Stimulated activated CD4-positive, alpha-beta T cell treated with anti-CD3 and anti-CD28 coated beads, Interleukin-15, amount 100 ng/mL, for 48 hours (primary cell): ENCODE data around the gene NF1.
A peak's percentile ranks its signal among the peaks of the same experiment; 100 is the strongest.
"Not testable (repeated sequence)": the region's sequence is repeated elsewhere in the genome, so short reads cannot be mapped to it uniquely, and the experiment has no call there.

Experiments
- DNase-seq, 2 donors: peaks; one replicate each; pipeline ENCODE4 v3.0.0-alpha.2; 2020; ENCODE audit warnings: low read depth in 2 of 2

Gene NF1

DNA sequence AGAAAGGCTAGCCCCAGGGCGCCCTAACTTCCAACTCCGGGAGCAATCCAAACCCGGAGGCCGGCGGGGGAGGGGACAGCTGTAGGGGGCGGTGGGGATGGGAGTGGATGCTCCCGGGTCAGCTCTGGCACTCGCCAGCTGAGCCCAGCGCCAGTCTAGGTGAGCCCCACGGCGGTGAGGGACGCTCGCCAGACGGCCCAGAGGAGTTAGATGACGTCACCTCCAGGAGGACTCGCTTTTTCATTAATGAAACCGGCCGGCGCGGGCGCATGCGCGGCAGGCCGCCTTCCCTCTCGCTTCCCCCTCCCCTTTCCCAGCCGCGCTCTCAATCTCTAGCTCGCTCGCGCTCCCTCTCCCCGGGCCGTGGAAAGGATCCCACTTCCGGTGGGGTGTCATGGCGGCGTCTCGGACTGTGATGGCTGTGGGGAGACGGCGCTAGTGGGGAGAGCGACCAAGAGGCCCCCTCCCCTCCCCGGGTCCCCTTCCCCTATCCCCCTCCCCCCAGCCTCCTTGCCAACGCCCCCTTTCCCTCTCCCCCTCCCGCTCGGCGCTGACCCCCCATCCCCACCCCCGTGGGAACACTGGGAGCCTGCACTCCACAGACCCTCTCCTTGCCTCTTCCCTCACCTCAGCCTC lies at the start of gene NF1:
NF1 (plus strand) TSS at position 378 of the 636 bp plus-strand sequence. CDS start 333 bp downstream, outside the sequence.
- peak; percentile 79 to 85 for DNase-seq

- DNase-seq = not testable (repeated sequence)
These were observed 47.8 kb upstream of the NF1 start for GRCh38 chr17:31046856-31047425.

GRCh38 chr17:31048142-31048541 lies 46.6 kb upstream of the NF1 start:
- no peak for DNase-seq

GRCh38 chr17:31048780-31049179 lies 46.0 kb upstream of the NF1 start:
- DNase-seq = no peak

GRCh38 chr17:31050948-31051347 lies 43.8 kb upstream of the NF1 start:
- DNase-seq = no peak

DNA sequence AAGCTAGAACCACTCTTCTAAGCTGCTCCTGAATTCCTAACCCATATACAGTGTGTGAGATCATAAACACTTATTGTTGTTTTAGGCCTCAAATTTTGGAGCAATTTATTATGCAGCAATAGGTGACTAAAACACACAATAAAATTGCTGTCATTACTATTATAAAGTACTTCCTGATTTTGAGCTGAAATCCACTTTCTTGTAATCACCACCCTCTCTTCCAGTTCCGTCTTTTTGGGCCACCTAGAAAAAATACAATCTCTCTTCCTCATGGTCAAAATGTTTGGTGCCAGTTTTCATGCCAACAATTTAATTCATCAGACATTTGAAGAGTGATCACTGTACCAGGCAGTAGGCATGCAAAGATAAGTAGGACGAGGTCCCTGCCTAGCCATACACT lies 43.3 kb upstream of the NF1 start:
- DNase-seq = no peak

DNA sequence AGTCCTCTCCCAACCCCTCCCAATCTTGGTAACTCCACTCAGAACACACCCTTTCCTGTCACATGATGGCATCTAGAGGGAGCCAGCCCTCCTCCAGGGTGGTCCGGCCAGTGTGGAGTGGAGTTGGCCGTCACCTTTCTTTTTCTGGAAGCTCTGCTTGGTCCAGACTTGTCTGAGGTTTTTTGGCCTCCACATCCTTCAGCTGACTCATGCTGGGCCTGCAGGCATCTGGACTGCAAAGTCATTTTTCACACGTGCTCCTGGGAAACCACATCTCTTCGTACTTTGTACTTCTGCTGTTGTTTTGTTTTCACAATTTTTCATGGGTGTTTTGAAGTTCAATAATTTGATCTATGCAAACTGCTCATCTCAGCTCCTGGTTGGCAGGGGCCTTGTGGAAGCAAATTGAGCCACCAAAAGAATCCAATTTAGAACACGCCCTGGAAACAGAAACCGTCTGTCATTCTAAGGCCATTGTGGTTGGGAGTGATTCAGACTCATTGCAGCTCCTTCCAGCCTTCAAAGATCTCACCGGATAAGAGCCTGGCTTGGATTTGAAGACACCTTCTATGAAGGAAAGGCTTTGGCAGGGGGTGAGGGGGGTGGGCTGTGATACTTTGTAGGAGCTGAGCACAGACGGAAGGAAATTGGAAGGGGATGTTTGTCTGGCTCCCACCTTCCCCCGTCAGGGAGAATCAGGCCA lies 42.4 kb upstream of the NF1 start:
- no peak for DNase-seq

- DNase-seq = no peak
These were observed 41.7 kb upstream of the NF1 start for GRCh38 chr17:31053071-31053470.

- DNase-seq = no peak
These were observed 40.0 kb upstream of the NF1 start for GRCh38 chr17:31054761-31055160.

DNA sequence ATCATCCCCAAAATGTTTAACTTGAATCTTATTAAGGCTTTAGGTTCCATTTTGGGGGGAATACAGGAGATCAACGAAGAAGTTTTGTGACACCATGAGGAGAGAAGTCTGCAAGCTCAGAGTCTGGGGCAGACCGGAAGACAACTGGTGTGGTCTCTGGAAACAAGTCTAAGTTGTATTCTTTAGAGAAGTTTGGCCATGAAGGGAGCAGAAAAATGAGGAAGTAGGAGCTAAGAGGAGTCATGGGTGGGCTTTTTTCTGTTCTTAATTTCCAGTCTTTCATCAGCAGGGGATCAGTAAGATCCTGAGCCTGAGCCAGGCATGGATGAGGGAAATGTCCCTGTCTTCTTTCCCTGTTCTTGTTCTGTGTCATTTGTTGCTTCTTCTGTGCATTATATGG lies 35.8 kb upstream of the NF1 start:
- no peak for DNase-seq

DNA sequence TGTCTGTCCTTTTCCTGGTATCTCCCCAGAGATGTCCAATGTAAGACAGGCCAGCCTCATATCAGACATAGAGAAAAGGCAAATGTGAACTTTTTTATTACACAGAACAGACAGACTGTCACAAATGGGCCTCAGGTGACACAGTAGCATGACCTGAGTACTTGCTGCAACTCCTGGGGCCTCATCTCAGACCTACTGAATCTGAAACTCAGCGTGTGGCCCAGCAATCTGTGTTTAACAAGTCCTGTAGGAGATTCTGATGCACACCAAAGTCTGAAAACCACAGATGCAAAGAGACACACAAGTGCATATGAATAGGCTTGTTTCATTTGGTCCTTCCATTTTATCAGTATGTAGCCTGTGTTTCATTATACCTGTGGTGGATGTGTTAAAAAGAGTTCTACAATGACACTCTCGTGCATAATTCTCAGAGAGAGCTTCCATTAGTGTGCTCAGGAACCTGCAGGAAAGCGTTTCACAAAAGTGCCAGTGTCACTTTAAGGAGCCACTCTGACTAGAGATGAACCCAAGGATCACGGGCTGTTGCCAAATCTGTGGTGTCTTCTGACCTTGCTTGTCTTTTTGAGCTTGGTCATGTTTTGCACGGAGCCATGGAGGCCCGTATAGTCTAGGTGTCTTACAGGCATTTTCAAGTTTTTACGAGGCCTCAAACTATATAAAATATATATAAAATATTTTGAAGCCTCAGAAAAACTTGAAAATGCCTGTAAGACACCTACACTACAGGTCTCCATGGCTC lies 33.8 kb upstream of the NF1 start:
- no peak for DNase-seq

- DNase-seq = no peak
These were observed 33.1 kb upstream of the NF1 start for GRCh38 chr17:31061678-31062077.

GRCh38 chr17:31062346-31062745 lies 32.4 kb upstream of the NF1 start:
- DNase-seq = no peak

- DNase-seq = no peak
These were observed 30.1 kb upstream of the NF1 start for GRCh38 chr17:31064707-31065106.

GRCh38 chr17:31067691-31068184 lies 27.0 kb upstream of the NF1 start:
- DNase-seq = no peak

GRCh38 chr17:31068291-31068690 lies 26.5 kb upstream of the NF1 start:
- peak; percentile 18 to 55 for DNase-seq

GRCh38 chr17:31072186-31072585 lies 22.6 kb upstream of the NF1 start:
- no peak for DNase-seq

DNA sequence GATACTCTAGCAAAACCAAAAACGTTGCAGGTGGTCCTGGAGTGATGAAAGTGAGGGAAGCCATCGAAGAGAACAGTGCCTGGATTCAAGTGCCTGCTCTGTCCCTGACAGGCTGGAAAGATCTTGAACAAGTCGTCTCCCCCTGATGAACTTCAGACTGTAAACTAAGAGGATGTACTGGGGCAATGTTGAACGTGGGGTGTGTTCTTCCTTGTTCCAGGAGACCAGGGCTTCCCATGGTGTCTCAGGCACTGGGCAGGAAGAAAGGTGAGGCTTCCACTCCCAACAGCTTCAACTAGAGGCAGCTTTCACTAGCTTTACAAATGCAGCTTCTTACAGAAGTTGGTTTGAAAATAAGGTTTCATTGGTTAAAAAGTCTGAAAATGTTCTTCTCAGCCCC lies 21.4 kb upstream of the NF1 start:
- no peak for DNase-seq

DNA sequence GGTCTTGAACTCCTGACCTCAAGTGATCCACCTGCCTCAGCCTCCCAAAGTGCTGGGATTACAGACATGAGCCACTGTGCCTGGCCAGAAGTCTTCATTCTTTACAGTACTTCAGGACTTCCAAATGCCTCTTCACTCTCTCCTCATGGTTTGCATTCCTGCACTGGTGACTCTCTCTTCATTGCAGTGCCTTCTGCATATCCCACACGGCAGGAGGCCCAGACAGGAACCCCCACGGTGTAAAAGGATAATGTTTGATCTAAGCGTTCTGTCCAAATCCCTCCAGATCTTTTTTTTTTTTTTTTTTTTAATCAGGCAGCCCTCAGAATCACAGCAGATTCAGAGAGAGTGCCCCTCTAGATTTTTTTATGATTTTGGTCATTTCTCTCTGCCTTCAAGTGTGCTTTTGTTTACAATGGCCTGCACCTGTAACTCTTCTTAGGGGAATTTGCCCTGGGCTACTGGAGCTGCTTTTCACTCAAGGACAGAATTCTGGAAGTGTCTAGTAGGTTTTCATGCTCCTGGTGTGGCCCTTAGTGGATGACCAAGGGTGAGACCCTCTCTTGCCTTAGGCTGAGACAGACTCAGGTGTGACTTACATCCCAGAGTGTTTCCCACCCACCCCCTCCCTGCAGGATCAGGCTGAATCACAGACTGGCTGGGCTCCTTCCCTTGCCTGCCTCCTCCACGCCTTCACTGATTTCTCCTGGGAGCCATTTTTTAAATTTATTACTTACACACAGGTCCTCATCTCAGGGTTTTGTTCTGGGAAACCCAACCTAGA lies 19.8 kb upstream of the NF1 start:
- no peak for DNase-seq

- no peak for DNase-seq
These were observed 16.5 kb upstream of the NF1 start for GRCh38 chr17:31078290-31078689.

GRCh38 chr17:31079731-31080130 lies 15.0 kb upstream of the NF1 start:
- no peak for DNase-seq

GRCh38 chr17:31085563-31085962 lies 9.2 kb upstream of the NF1 start:
- DNase-seq = no peak
